ENCODE data around the gene FAAP100. TPM values are rescaled to one million over a fixed set of nuclear protein-coding genes. Genes with fewer than 3 reads are reported as not detected.

FAAP100 gene
- polyA plus RNA-seq, 1 donor (not counting 4 experiments of a cell fraction or from before 2014, with no cell fraction given): 3.8 TPM

DNA sequence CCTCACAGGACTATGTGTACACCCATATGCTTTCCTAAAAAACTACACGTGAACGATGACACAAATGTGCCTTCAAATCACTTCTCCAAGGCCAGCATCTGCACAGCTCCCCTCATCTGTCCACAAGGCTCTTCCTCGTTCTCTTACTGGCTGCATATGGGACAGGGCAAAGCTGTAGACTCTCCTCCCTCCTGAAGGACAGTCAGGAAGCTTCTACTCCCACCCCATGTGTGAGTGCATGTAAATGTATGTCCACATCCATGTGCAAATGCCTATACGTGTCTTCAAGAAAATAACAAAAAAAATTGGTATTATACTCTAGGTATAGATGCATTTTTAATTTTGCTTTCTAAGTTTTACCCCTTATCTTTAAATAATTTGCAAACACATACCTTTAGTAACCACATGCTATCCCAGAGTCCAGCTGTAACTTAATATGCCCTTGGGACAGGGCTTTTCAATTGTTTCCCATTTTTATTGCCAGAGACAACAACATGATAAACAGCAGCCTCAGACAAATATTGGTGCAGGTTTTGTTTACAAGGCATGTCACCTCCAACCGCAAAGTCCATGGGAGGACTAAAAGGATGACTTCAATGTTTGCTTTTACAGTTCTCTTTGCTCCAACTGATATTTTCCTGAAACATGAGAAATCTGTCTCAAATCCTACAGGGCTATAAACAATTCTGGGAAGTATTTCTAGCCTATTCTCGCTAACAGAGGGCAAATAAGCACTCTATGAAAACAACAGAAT is 31.6 kb upstream of the FAAP100 start:
- Histone ChIP-seq H3K4me3 (ENCODE audit: control insufficient read depth in 2 of 3, extremely low read depth in 1 of 3, insufficient read depth in 2 of 3, low read depth in 1 of 3, low read length in 3 of 3) (no peak overlapping the region), H3K79me2 (ENCODE audit: control insufficient read depth, insufficient read depth, low read length) (peaks cover 3% of the 10 kb centered on the region), H4K20me1 (ENCODE audit: control insufficient read depth, extremely low read depth, insufficient read depth, low read length) (no peaks in the 10 kb centered on the region), H3K4me2 (ENCODE audit: control insufficient read depth, extremely low read depth, insufficient read depth, low read depth, low read length) (no peak overlapping the region), H3K9me3 (ENCODE audit: control insufficient read depth, low read depth, low read length) (no peaks in the 10 kb centered on the region), H3K36me3 (ENCODE audit: control insufficient read depth in 2 of 2, extremely low read depth in 1 of 2, insufficient read depth in 2 of 2, low read length in 2 of 2) (peaks cover 30% of the 10 kb centered on the region in 2 experiments), H3K4me1 (ENCODE audit: control insufficient read depth, extremely low read depth, insufficient read depth, low read length) (peaks cover 18% of the 10 kb centered on the region), H3K27me3 (ENCODE audit: control insufficient read depth, extremely low read depth, insufficient read depth, low read length) (no peaks in the 10 kb centered on the region), H2AFZ (ENCODE audit: control insufficient read depth, low read length) (no peak overlapping the region), H3K9me1 (ENCODE audit: control insufficient read depth, extremely low read depth, insufficient read depth, low read length) (no peaks in the 10 kb centered on the region), H3K9ac (ENCODE audit: control insufficient read depth, extremely low read depth, insufficient read depth, low read length) (no peak overlapping the region), H3K27ac (ENCODE audit: control insufficient read depth, insufficient read depth, low read length) (no peak overlapping the region)
- no peak for FAIRE-seq
- TF ChIP-seq, protein P1, sequence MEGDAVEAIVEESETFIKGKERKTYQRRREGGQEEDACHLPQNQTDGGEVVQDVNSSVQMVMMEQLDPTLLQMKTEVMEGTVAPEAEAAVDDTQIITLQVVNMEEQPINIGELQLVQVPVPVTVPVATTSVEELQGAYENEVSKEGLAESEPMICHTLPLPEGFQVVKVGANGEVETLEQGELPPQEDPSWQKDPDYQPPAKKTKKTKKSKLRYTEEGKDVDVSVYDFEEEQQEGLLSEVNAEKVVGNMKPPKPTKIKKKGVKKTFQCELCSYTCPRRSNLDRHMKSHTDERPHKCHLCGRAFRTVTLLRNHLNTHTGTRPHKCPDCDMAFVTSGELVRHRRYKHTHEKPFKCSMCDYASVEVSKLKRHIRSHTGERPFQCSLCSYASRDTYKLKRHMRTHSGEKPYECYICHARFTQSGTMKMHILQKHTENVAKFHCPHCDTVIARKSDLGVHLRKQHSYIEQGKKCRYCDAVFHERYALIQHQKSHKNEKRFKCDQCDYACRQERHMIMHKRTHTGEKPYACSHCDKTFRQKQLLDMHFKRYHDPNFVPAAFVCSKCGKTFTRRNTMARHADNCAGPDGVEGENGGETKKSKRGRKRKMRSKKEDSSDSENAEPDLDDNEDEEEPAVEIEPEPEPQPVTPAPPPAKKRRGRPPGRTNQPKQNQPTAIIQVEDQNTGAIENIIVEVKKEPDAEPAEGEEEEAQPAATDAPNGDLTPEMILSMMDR (optimal IDR thresholded peaks at IDR 0.05 in 1 of 3, IDR thresholded peaks at IDR 0.05 in 1 of 3, conservative IDR thresholded peaks at IDR 0.05 in 1 of 3; ENCODE audit: extremely low read depth in 1 of 3, insufficient read depth in 2 of 3, low read length in 3 of 3): no peak
- TF ChIP-seq EZH2 (IDR thresholded peaks at IDR 0.05; ENCODE audit: low read length): no peak
- no peak for DNase-seq (ENCODE audit: low read depth, low spot score)
- dilution Hi-C loops (cut with MboI; ENCODE audit: extremely low pct_ligation_motif_present, low sequenced_read_pairs): no loop called here

DNA sequence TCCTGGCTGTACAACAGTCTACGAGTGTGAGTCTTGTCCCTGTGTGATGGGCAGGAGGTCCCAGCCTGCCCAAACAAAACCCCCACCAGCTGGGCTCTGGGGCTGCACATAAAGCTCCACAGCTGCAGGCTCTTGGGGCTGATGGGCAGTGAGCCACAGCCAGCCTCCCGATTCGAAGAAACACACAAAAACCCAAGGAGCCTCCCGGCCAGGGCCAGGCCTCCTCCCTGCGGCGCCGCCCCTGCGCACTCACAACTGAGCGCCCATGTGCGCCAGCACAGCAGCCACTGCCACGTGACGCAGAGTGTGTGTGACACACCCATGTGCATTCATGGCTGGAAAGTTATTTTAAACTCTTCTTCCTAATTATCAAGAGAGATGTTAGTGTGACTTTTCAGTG is 30.6 kb upstream of the FAAP100 start:
- no peaks in the 10 kb centered on the region for H3K27me3 ChIP-seq (ENCODE audit: control insufficient read depth, extremely low read depth, insufficient read depth, low read length)
- FAIRE-seq: no peak
- H3K27ac ChIP-seq (ENCODE audit: control insufficient read depth, insufficient read depth, low read length): peak overlapping the region; percentile 52
- no peaks in the 10 kb centered on the region for H3K9me3 ChIP-seq (ENCODE audit: control insufficient read depth, low read depth, low read length)
- H3K79me2 ChIP-seq (ENCODE audit: control insufficient read depth, insufficient read depth, low read length): peaks cover 9% of the 10 kb centered on the region
- dilution Hi-C loops (cut with MboI; ENCODE audit: extremely low pct_ligation_motif_present, low sequenced_read_pairs): no loop called here
- DNase-seq (ENCODE audit: low read depth, low spot score): no peak
- H3K4me2 ChIP-seq (ENCODE audit: control insufficient read depth, extremely low read depth, insufficient read depth, low read depth, low read length): no peak overlapping the region
- peaks cover 24 to 32% of the 10 kb centered on the region in 2 experiments for H3K36me3 ChIP-seq (ENCODE audit: control insufficient read depth in 2 of 2, extremely low read depth in 1 of 2, insufficient read depth in 2 of 2, low read length in 2 of 2)
- H4K20me1 ChIP-seq (ENCODE audit: control insufficient read depth, extremely low read depth, insufficient read depth, low read length): no peaks in the 10 kb centered on the region
- peaks cover 28% of the 10 kb centered on the region for H3K4me1 ChIP-seq (ENCODE audit: control insufficient read depth, extremely low read depth, insufficient read depth, low read length)
- no peak overlapping the region for H3K9ac ChIP-seq (ENCODE audit: control insufficient read depth, extremely low read depth, insufficient read depth, low read length)
- no peak overlapping the region for H3K4me3 ChIP-seq (ENCODE audit: control insufficient read depth in 2 of 3, extremely low read depth in 1 of 3, insufficient read depth in 2 of 3, low read depth in 1 of 3, low read length in 3 of 3)
- H3K9me1 ChIP-seq (ENCODE audit: control insufficient read depth, extremely low read depth, insufficient read depth, low read length): peaks cover 6% of the 10 kb centered on the region
- no peak overlapping the region for H2AFZ ChIP-seq (ENCODE audit: control insufficient read depth, low read length)
- TF ChIP-seq, protein P1 (optimal IDR thresholded peaks at IDR 0.05 in 1 of 3, IDR thresholded peaks at IDR 0.05 in 1 of 3, conservative IDR thresholded peaks at IDR 0.05 in 1 of 3; ENCODE audit: extremely low read depth in 1 of 3, insufficient read depth in 2 of 3, low read length in 3 of 3): no peak
- no peak for TF ChIP-seq EZH2 (IDR thresholded peaks at IDR 0.05; ENCODE audit: low read length)
